GM20431 (cell line): ENCODE measurements around the gene GLRA3.

Experiments used
- in situ Hi-C: fragments of 300-500 bp; cut with MseI, MboI; formaldehyde crosslinking; loops from one replicate; pipeline ENCODE4 v1.15.0; 2020; ENCODE audit warnings: low sequenced_read_pairs; ENCODE audit not compliant: unreplicated experiment

The GLRA3 gene

DNA sequence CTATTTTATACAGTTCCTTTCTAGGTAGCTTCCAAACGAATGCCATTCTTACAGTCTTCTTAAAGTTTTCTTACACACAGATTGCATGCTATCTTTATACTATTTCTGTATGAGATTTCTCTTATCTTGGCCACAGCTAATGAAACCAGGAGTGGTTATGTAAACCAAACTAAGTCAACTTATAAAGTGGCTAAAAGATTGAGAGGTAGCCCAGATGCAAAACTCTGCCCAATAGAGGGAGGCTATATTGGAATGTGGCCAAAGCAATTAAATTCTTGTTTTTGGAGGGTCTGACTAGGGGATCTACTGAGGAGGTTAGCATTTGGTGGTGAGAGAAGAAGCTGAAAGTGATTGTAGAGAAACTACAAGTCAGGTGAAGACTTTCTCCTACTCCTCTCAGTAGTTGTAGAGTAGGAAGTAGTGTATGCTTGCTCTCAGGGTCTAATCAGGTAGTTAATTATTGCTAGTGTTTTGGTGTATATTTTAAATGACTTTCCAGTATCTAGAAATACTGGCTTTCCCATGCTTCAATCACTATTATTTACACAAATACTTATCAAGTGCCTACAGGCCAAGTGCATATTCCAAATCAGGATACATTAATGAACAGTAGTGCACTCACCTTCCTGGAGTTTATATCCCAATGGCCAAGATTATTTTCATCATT, 202.6 kb downstream of the GLRA3 start:
- in situ Hi-C loops = loop anchor here (25.0 kb wide), 1 partner anchor 264 kb away; no protein-coding TSS in a partner anchor

DNA sequence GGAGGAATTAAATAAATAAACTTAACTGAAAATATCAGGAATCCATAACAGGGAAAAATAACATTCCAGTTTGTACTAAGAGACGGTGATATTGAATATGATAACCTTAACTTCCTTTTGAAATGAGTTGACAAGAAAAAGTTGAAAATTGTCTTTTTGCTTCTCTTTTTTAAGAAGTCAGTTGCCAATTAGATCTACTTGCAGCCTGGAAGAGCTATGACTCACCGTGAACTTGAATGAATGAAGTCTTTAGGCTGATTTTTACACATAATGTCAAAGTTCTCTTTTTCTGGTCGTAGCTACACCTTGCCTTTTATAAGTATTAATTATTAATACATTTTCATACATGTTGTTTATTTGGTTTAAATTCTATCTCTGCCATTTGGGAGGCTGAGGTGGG, 212.4 kb downstream of the GLRA3 start:
- in situ Hi-C loops = no loop called here

DNA sequence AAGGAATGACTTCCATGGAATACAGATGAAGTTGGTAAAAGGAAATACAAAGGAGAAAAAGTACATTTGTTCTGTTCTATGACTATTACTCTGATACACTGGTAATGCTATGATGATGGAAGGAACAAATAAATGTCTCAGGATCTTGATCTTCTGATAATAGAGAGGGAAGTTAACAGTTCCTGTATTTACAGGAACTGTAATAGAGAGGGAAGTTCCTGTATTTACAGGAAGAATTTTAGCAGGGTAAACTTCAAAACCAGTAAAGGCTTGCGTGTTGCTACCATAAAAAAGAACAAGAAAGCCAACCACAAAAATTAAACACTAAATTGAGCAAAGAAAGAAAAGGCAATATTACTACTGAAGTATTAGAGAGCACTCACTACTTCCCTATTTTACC, 215.1 kb downstream of the GLRA3 start:
- in situ Hi-C loops = no loop called here

DNA sequence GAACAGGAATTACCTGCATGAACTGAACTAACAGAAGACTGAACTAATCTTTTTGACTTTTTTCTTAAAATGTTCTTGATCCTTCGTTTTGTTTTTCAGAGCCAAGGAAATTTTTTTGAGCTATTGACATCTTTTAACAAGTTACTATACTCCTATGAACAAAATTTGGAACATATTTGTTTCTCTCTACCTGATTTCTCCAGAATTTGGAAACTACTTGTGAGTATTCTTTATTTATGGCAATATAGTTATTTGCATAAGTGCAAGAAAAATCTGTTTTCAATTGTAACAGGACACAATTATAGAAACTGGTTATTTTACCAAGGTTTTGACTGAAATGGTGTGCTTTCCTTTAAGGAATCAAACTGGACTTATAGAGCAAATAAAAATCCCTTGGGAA, 217.3 kb downstream of the GLRA3 start:
- in situ Hi-C loops = no loop called here

DNA sequence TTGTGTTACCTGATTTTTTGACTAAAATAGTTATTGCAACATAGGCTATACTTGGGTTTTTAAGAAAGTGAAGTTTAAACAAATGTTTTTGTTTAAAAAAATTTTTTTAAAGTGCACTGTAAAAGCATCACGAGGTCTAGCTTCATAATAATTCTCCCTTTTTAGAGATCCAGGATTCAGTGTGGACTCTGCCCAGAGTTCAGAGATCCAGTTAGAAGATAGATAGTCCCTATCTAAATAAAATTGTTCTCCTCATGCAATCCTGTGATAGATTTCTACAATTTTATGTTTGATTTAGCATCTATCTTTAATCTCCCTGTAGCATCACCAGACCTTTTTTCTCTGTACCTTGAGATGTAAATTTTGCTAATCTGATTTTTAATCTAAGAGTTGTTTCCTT, 221.3 kb downstream of the GLRA3 start:
- in situ Hi-C loops = no loop called here

DNA sequence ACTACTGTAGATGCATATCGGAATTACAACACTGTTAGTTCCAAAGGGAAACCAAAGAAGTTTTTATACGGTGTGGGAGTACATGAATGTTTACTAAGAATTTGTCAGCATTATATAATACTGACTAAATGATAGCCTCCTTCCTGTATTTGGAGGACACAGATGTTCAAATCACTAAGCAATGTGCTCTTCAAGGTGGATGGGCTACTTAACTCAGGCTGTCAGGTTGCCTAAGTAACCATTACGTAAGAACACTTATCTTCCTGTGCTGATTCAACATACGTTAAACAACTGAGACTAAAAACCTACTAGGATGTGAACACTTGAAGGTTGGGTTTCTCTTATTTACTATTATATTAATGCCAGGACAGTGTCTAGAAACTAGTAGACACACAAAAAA, 224.8 kb downstream of the GLRA3 start:
- in situ Hi-C loops = no loop called here

DNA sequence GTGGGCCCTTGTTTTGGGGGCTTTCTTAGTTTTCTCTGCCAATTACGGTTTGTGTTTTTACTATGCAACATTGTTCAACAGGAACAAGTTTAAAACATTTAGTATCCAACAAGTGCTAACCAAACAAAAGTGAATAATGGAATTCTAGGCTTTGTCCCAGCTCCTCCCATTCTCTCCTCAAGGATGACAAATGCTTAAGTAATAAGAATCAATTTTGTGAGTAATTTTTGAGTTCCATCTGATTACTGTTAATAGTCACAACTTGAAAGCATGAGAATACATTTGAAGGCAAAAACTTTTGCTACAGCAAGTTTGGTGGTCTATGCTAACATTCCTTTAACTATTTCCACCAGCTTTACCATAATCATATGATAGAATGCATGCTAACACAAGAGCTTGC, 228.7 kb downstream of the GLRA3 start:
- in situ Hi-C loops = no loop called here

DNA sequence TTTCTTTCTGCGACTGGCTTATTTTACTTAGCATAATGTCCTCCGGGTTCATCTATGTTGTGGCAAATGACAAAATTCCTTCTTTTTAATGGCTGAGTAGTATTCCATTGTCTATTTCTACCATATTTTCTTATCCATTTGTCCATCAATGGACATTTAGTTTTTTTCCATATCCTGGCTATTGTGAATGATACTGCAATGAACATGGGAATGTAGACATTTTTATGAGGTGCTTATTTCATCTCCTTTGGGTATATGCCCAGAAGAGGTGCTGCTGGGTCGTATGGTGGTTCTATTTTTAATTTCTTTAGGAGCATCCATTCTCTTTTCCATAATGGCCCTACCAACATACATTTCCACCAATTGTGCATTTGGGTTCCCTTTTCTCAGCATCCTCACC, 230.2 kb downstream of the GLRA3 start:
- in situ Hi-C loops = no loop called here

DNA sequence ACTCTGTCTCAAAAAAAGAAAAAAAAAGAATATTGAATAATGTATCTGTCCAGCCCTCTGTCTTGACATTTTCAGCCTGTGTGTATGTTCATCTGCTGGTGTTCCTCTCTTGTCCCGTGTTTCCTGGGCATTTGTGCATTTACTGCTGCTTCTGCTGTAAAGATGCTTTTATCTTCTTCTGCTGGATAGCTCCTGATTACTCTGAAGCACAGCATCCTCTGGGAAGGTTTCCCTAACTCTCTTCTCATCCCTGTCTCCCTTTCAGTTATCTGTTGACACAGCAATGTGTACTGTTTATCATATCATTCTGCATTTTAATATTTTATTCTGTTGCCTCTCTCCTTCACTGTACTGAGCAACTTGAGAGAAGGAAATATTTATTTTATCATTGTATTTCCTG, 232.5 kb downstream of the GLRA3 start:
- in situ Hi-C loops = no loop called here

DNA sequence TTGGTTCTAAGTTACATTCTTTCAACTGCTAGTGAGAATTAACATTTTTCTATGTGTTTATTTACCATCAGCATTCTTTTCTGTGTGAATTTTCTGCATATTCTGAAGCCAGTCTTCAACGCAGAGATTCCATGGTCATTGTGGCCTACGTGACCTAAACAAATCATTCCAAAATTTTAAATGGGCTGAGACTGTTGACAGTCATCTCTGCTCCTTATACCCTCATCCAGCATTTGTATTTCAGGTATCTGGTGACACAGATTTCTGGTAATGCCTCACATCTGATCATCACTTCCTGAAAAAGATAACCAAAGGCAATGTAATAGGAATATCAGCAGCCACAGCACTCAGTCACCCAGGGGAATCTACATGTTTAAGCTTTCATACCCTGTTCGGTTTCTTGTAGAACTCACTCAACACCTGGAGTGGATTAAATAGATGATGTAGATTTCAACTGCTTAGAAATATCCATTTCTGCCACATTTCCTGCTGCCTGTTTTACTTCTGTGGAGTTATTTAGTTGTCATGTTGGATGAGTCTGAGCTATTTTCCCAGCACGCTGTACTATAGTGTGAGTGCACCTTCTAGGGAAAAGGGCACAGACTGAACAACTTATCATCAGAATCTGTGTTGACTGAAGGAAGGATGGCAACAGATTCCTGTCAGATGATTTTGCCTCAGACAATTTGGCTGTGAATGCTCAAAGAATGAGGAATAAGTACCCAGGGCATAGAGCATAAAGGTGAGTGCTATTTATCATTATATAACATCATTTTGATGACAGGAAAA, 233.7 kb downstream of the GLRA3 start:
- in situ Hi-C loops = no loop called here

DNA sequence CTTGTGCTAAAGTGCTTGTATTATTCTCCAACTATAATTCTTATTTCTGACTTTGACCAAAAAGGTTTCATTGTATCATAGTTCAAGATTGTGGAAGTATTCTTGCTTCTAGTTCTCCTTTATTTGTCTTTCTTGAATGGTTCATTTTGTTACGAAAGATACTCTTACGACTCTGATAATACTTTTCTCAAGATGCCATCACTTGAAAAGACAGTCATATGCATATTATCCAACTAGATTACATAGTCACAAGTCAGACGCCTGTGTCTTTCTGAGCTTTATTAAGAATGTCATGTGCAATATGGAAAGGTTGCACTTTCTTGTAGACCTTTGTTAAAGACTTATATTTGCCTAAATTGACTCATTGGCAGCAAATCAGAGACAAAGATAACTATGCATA, 235.3 kb downstream of the GLRA3 start:
- in situ Hi-C loops = no loop called here

DNA sequence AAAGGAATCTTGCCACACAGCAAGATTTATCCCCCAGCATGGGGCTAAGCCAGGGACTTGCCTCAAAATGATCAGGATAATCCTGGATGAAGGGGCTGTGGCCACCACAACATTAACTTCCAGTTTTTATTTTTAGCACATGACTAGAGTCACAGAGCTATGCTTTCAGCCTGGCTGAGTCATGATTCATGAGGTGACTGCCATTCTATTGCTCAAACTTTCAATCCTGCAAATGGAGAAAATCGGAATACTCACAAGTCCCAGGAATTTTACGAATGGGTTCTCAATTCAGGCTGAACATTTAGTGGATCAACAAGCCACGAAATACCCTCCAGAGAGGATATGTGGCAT, 236.1 kb downstream of the GLRA3 start:
- in situ Hi-C loops = no loop called here

DNA sequence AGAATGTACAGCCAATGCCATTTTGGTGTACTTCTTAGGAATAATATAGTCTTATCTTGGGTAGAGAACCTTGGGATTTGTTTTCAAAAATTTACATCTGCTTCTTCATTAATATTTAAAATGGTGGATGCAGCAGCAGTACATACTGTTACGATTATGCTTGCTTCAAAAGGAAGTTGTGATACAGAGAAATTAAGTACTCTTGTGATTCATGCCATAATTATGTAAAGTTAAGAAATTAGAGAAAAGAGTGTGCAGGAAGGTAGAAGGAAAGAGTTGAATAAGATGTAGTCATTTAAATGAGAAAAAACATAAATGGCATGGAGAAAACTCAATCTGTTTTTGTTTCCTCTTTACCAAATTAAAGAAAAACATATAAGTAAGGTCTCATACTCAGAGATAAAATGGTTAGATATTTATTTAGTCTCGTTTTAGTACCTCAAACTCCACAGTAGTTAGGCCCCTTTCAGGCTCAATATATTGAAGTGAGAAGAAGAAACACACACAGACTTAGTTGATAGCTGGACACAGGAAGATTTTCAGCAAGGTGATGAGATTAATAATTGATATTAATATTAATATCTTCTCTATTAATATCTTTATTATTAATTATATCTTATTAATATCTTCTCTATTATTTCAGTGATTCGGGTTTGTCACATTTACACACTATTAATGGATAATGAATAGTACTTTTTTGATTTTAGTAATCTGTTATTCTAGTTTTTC, 236.6 kb downstream of the GLRA3 start:
- in situ Hi-C loops = no loop called here

DNA sequence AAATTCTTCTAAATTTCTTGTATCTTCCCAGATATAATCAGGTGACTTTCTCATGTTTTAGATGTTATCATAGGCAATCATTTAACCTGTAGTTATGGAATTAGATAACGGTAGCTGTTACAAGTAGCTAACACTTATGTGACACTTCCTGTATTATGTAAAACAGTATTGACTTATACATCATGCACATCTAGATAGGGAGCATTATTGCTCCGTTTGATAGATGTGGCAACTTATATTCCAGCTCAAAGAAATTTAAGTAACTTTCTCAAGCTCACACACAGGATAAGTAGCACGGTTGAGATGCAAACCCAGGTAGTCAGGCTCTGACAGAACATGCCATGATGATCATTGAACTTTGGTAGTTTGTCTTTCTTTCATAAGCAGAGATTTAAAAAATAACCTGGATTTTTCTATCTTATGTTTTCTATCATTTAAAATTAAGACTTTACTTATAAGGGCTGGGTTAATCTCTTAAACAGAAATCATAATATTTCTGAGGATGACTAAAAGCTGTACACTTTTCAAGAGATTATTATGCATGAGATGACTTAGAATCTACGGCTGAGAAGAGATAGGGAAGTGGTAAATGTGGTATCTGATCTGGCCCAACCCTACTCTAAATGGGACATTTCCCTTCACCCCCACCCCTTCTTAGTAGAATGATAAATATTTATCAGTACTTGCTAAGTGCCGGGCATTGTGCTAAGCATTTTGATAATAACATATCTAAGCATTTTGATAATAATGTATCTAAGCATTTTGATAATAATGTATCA, 237.6 kb downstream of the GLRA3 start:
- in situ Hi-C loops = no loop called here

DNA sequence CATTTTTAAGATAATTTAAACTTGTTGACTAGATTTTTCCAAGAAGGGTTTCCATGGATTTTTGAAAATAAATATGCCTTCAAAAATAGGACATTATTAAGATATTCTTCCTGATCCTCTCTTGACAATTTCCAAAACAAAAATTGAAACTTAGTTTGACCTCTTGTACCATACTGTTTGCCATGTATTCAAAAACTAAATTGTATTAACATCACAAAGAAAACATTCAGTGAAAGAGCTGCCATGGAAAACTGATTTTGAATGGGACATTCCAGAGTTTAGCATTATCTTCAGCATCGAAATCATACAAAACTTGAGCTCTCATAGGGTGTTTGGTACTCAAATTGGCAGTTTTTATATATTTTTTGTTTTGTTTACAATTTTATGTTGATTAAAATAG, 238.7 kb downstream of the GLRA3 start:
- in situ Hi-C loops = no loop called here
